ENCODE data around the gene IKZF4.

DNA sequence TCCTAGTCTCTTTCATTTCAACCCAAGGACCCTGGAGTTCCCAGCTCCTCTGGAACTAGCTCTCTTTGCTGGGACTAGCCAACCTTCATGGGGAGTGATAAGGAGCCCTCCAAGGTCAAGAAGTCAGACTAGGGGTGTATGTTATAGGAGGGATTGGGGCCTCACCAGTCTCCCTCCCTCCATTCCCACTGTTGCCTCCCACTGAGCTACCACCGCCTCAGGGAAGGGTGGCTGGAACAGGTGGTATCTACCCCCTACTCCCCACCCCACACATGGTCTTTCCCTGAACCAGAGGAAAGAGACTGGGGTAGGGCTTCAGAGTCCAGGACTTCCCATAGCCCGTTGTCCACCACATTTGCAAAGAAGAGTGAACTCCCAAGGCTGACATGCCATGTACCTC is 61.5 kb downstream of the IKZF4 start:
- TF ChIP-seq, protein P1, sequence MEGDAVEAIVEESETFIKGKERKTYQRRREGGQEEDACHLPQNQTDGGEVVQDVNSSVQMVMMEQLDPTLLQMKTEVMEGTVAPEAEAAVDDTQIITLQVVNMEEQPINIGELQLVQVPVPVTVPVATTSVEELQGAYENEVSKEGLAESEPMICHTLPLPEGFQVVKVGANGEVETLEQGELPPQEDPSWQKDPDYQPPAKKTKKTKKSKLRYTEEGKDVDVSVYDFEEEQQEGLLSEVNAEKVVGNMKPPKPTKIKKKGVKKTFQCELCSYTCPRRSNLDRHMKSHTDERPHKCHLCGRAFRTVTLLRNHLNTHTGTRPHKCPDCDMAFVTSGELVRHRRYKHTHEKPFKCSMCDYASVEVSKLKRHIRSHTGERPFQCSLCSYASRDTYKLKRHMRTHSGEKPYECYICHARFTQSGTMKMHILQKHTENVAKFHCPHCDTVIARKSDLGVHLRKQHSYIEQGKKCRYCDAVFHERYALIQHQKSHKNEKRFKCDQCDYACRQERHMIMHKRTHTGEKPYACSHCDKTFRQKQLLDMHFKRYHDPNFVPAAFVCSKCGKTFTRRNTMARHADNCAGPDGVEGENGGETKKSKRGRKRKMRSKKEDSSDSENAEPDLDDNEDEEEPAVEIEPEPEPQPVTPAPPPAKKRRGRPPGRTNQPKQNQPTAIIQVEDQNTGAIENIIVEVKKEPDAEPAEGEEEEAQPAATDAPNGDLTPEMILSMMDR (IDR thresholded peaks at IDR 0.05), result no peak
- TF ChIP-seq POLR2AphosphoS5 (IDR thresholded peaks at IDR 0.05), result no peak
